OCI-LY1 (cell line): ENCODE results near the gene YBX2.

Source experiments
- H2AFZ ChIP-seq: fragments of 200-600 bp; sonication (generic), shearing (Covaris generic); 2 replicates; pipeline ENCODE4 v1.6.0; 2014; ENCODE audit warnings: antibody characterized with exemption, mild to moderate bottlenecking, low read length
- H3F3A ChIP-seq: fragments of 200-600 bp; sonication (generic), shearing (Covaris generic); 2 replicates; pipeline ENCODE4 v1.6.0; 2014; ENCODE audit warnings: mild to moderate bottlenecking, antibody characterized with exemption, low read length, moderate library complexity; ENCODE audit not compliant: insufficient read depth
- H3K27ac ChIP-seq: fragments of 200-600 bp; sonication (generic); 2 replicates; pipeline ENCODE4 v1.5.1; 2014; ENCODE audit warnings: low read length, mixed run types, mild to moderate bottlenecking, low read depth; ENCODE audit not compliant: poor library complexity, severe bottlenecking
- H3K27me3 ChIP-seq: fragments of 200-600 bp; sonication (generic); 2 replicates; pipeline ENCODE4 v1.6.0; 2014; ENCODE audit warnings: antibody characterized with exemption, mild to moderate bottlenecking, low read length, moderate library complexity; ENCODE audit not compliant: insufficient read depth
- H3K36me3 ChIP-seq: fragments of 200-600 bp; sonication (generic); 2 replicates; pipeline ENCODE4 v1.6.1; 2014; ENCODE audit warnings: mild to moderate bottlenecking, antibody characterized with exemption, low read length, moderate library complexity, mixed read lengths; ENCODE audit not compliant: insufficient read depth
- H3K4me1 ChIP-seq: fragments of 200-600 bp; sonication (generic); 2 replicates; pipeline ENCODE4 v1.5.1; 2014; ENCODE audit warnings: mild to moderate bottlenecking, low read length, moderate library complexity; ENCODE audit not compliant: insufficient read depth, severe bottlenecking
- H3K4me2 ChIP-seq: fragments of 200-600 bp; sonication (generic), shearing (Covaris generic); 2 replicates; pipeline ENCODE4 v1.6.1; 2014; ENCODE audit warnings: low read length
- H3K4me3 ChIP-seq: fragments of 200-600 bp; sonication (generic); 2 replicates; pipeline ENCODE4 v1.5.1; 2014; ENCODE audit warnings: low read length, low read depth, mild to moderate bottlenecking, mixed read lengths; ENCODE audit not compliant: poor library complexity, severe bottlenecking
- H3K79me2 ChIP-seq: fragments of 200-600 bp; shearing (Covaris generic); 2 replicates; pipeline ENCODE4 v1.6.1; 2016; ENCODE audit warnings: mixed run types, low read length, mixed read lengths; ENCODE audit not compliant: insufficient read depth
- H3K9ac ChIP-seq: fragments of 200-600 bp; sonication (generic), shearing (Covaris generic); 2 replicates; pipeline ENCODE4 v1.6.1; 2014; ENCODE audit warnings: mild to moderate bottlenecking, low read length, mixed read lengths
- H3K9me2 ChIP-seq: fragments of 200-600 bp; sonication (generic), shearing (Covaris generic); 2 replicates; pipeline ENCODE4 v1.6.1; 2014; ENCODE audit warnings: low read depth, mild to moderate bottlenecking, low read length, mixed read lengths
- H3K9me3 ChIP-seq: fragments of 200-600 bp; shearing (Covaris generic); 2 replicates; pipeline ENCODE4 v1.6.1; 2014; ENCODE audit warnings: low read length, mixed read lengths
- H4K20me1 ChIP-seq: fragments of 200-600 bp; sonication (generic), shearing (Covaris generic); 2 replicates; pipeline ENCODE4 v1.6.0; 2016; ENCODE audit warnings: mild to moderate bottlenecking, low read length; ENCODE audit not compliant: insufficient read depth
- CTCF ChIP-seq: fragments of 200-600 bp; sonication (generic), shearing (Covaris generic); IDR thresholded peaks from 2 replicates; pipeline ENCODE4 v1.5.1; 2017; ENCODE audit warnings: mild to moderate bottlenecking, antibody characterized with exemption, low read length, moderate library complexity, mixed read lengths
- EZH2 ChIP-seq: fragments of 200-600 bp; sonication (generic), shearing (Covaris generic); IDR thresholded peaks from 2 replicates; pipeline ENCODE4 v1.8.0; 2017; ENCODE audit warnings: borderline replicate concordance, mixed run types, mild to moderate bottlenecking, antibody characterized with exemption, low read length, moderate library complexity, mixed read lengths

The YBX2 gene

GRCh38 chr17:7323731-7324437 is 29.4 kb upstream of the YBX2 start:
- H3K4me2 ChIP-seq: no peak overlapping the region
- no peak overlapping the region for H3K9ac ChIP-seq
- H3K27ac ChIP-seq: no peak overlapping the region
- H3K36me3 ChIP-seq: peaks cover 69% of the 10 kb centered on the region
- no peaks in the 10 kb centered on the region for H3K9me2 ChIP-seq
- H2AFZ ChIP-seq: no peak overlapping the region
- H3K27me3 ChIP-seq: no peaks in the 10 kb centered on the region
- H4K20me1 ChIP-seq: no peaks in the 10 kb centered on the region
- H3K4me1 ChIP-seq: peaks cover 13% of the 10 kb centered on the region
- TF ChIP-seq CTCF: peak; percentile 92
- no peak for TF ChIP-seq EZH2
- no peaks in the 10 kb centered on the region for H3K79me2 ChIP-seq
- no peak overlapping the region for H3K4me3 ChIP-seq
- no peaks in the 10 kb centered on the region for H3K9me3 ChIP-seq
- 0 out of 2 replicates have a peak, but pooled peaks cover 2% of the 10 kb centered on the region for H3F3A ChIP-seq

- TF ChIP-seq EZH2: no peak
- TF ChIP-seq CTCF: no peak
- no peaks in the 10 kb centered on the region for H3K9me3 ChIP-seq
- no peaks in the 10 kb centered on the region for H4K20me1 ChIP-seq
- H3K4me1 ChIP-seq: peaks cover 3% of the 10 kb centered on the region
- H3K27ac ChIP-seq: no peak overlapping the region
- H3K79me2 ChIP-seq: no peaks in the 10 kb centered on the region
- no peak overlapping the region for H3K4me2 ChIP-seq
- H3K9me2 ChIP-seq: no peaks in the 10 kb centered on the region
- no peak overlapping the region for H3K4me3 ChIP-seq
- no peaks in the 10 kb centered on the region for H3K27me3 ChIP-seq
- H3F3A ChIP-seq: 0 out of 2 replicates have a peak, but pooled peaks cover 2% of the 10 kb centered on the region
- peaks cover 81% of the 10 kb centered on the region for H3K36me3 ChIP-seq
- no peak overlapping the region for H2AFZ ChIP-seq
- H3K9ac ChIP-seq: no peak overlapping the region
These were observed 28.2 kb upstream of the YBX2 start for GRCh38 chr17:7322520-7323194.

- TF ChIP-seq EZH2 (no peak), CTCF (no peak)
These were observed 27.0 kb upstream of the YBX2 start for GRCh38 chr17:7321466-7321865.

More at GRCh38 chr17:7321466-7321865, 27.0 kb upstream of the YBX2 start:
- Histone ChIP-seq H2AFZ (no peak overlapping the region), H3K4me1 (no peaks in the 10 kb centered on the region), H3F3A (0 out of 2 replicates have a peak, but pooled peaks cover 2% of the 10 kb centered on the region), H3K4me2 (no peak overlapping the region), H3K4me3 (no peak overlapping the region), H4K20me1 (no peaks in the 10 kb centered on the region), H3K9me3 (no peaks in the 10 kb centered on the region), H3K79me2 (no peaks in the 10 kb centered on the region), H3K36me3 (peaks cover 87% of the 10 kb centered on the region), H3K9ac (no peak overlapping the region), H3K9me2 (no peaks in the 10 kb centered on the region), H3K27ac (no peak overlapping the region), H3K27me3 (no peaks in the 10 kb centered on the region)
